IMR-90 (cell line): Measurements from ENCODE around the gene TNS3. TPM values are rescaled to one million over a fixed set of nuclear protein-coding genes. Genes with fewer than 3 reads are reported as not detected.

Experiments
- ATAC-seq: fragments of 200-7000 bp; cut with Tn5 transposase; 2 replicates; pipeline ENCODE4 v1.9.1; 2020; ENCODE audit warnings: low read depth, mild to moderate bottlenecking, moderate library complexity
- BruUV-seq: library from RNA; stranded (reverse); fragments of 400-500 nt; replicated peaks from 2 replicates; lab custom pipeline; 2021; lab: Mats Ljungman, UMichigan
- CTCF ChIA-PET: fragments of 300-600 bp; formaldehyde crosslinking; extraction: SDS; loops from one replicate; lab custom pipeline; 2021; ENCODE audit warnings: antibody characterized with exemption; lab: Yijun Ruan, JAX
- POLR2A ChIA-PET: fragments of 300-600 bp; sonication (Branson Sonifier 250); formaldehyde crosslinking; loops from one replicate; lab custom pipeline; 2022; ENCODE audit warnings: antibody characterized with exemption; ENCODE audit not compliant: unreplicated experiment; lab: Charles Lee
- DNase-seq: peaks from one replicate; pipeline ENCODE4 v3.0.0; 2013
- H2AFZ ChIP-seq: replicated peaks from 2 replicates; pipeline ENCODE3; 2013; ENCODE audit warnings: low read length, mild to moderate bottlenecking; ENCODE audit not compliant: poor library complexity
- H2AK5ac ChIP-seq: 2 replicates; pipeline ENCODE4 v1.6.1; 2013; ENCODE audit warnings: low read depth, low read length, inconsistent platforms
- H2AK9ac ChIP-seq: replicated peaks from 2 replicates; pipeline ENCODE3; 2013; ENCODE audit warnings: mild to moderate bottlenecking, low read depth, low read length, moderate library complexity; ENCODE audit not compliant: poor library complexity
- H2BK120ac ChIP-seq: 2 replicates; pipeline ENCODE4 v1.6.1; 2013; ENCODE audit warnings: low read depth, low read length, inconsistent platforms
- H2BK15ac ChIP-seq: 3 replicates; pipeline ENCODE4 v1.6.1; 2013; ENCODE audit warnings: low read depth, low read length, inconsistent platforms
- H2BK20ac ChIP-seq: 2 replicates; pipeline ENCODE4 v1.6.1; 2013; ENCODE audit warnings: low read depth, mild to moderate bottlenecking, inconsistent platforms, low read length, moderate library complexity
- H2BK5ac ChIP-seq: 2 replicates; pipeline ENCODE4 v1.6.1; 2013; ENCODE audit warnings: mild to moderate bottlenecking, low read depth, low read length, inconsistent platforms; ENCODE audit not compliant: poor library complexity, severe bottlenecking
- H3K14ac ChIP-seq: replicated peaks from 2 replicates; pipeline ENCODE4 v1.6.1; 2013; ENCODE audit warnings: low read depth, low read length, inconsistent platforms
- H3K18ac ChIP-seq: 2 replicates; pipeline ENCODE4 v1.6.1; 2013; ENCODE audit warnings: low read depth, low read length, control low read depth
- H3K23ac ChIP-seq: 2 replicates; pipeline ENCODE4 v1.6.1; 2013; ENCODE audit warnings: low read depth, low read length, inconsistent platforms
- H3K27ac ChIP-seq: 2 replicates; pipeline ENCODE4 v1.5.1; 2013; ENCODE audit warnings: mild to moderate bottlenecking, control low read depth, low read length; ENCODE audit not compliant: insufficient read depth
- H3K27me3 ChIP-seq: 2 replicates; pipeline ENCODE4 v1.6.1; 2013; ENCODE audit warnings: low read length; ENCODE audit not compliant: control insufficient read depth, insufficient read depth
- H3K36me3 ChIP-seq: 2 replicates; pipeline ENCODE4 v1.6.1; 2013; ENCODE audit warnings: low read length, mixed read lengths; ENCODE audit not compliant: control insufficient read depth, insufficient read depth
- H3K4ac ChIP-seq: 2 replicates; pipeline ENCODE4 v1.6.1; 2013; ENCODE audit warnings: low read depth, low read length, inconsistent platforms
- H3K4me1 ChIP-seq: 2 replicates; pipeline ENCODE4 v1.6.1; 2013; ENCODE audit warnings: low read length, mixed read lengths; ENCODE audit not compliant: control insufficient read depth, insufficient read depth
- H3K4me2 ChIP-seq: 2 replicates; pipeline ENCODE4 v1.6.1; 2013; ENCODE audit warnings: low read depth, mild to moderate bottlenecking, control low read depth, low read length, moderate library complexity
- H3K4me3 ChIP-seq: 2 replicates; pipeline ENCODE4 v1.5.1; 2013; ENCODE audit warnings: low read depth, mild to moderate bottlenecking, control low read depth, low read length, moderate library complexity; ENCODE audit not compliant: insufficient read depth
- H3K56ac ChIP-seq: 2 replicates; pipeline ENCODE4 v1.6.1; 2013; ENCODE audit warnings: low read length, inconsistent platforms; ENCODE audit not compliant: insufficient read depth; ENCODE audit errors: extremely low read depth
- H3K79me1 ChIP-seq, 2 experiments: 2 replicates each; pipeline ENCODE4 v1.6.1; 2013; ENCODE audit warnings: low read length in 2 of 2, inconsistent platforms in 1 of 2, low read depth in 1 of 2
- H3K9ac ChIP-seq: 2 replicates; pipeline ENCODE4 v1.6.1; 2013; ENCODE audit warnings: low read depth, low read length, control low read depth
- H3K9me1 ChIP-seq: 2 replicates; pipeline ENCODE4 v1.6.1; 2013; ENCODE audit warnings: low read length, inconsistent platforms; ENCODE audit not compliant: insufficient read depth
- H3K9me3 ChIP-seq: 2 replicates; pipeline ENCODE4 v1.6.1; 2013; ENCODE audit warnings: low read length; ENCODE audit not compliant: control insufficient read depth, insufficient read depth
- H4K20me1 ChIP-seq: 2 replicates; pipeline ENCODE4 v1.6.1; 2013; ENCODE audit warnings: low read length, inconsistent platforms; ENCODE audit not compliant: insufficient read depth
- H4K5ac ChIP-seq: 2 replicates; pipeline ENCODE4 v1.6.1; 2013; ENCODE audit warnings: mild to moderate bottlenecking, low read depth, low read length, control low read depth
- H4K8ac ChIP-seq, 2 experiments: 2 replicates each; pipeline ENCODE4 v1.6.1; 2013; ENCODE audit warnings: low read depth in 2 of 2, low read length in 2 of 2, control low read depth in 1 of 2, inconsistent platforms in 1 of 2
- H4K91ac ChIP-seq: 2 replicates; pipeline ENCODE4 v1.6.1; 2013; ENCODE audit warnings: low read depth, low read length, inconsistent platforms; ENCODE audit not compliant: insufficient read depth
- BHLHE40 ChIP-seq: fragments of 150-350 bp; IDR thresholded peaks from 2 replicates; pipeline ENCODE4 v1.6.1; 2016; ENCODE audit warnings: mild to moderate bottlenecking, low read depth, low read length
- CEBPB ChIP-seq: IDR thresholded peaks from 2 replicates; pipeline ENCODE4 v1.6.1; 2012; ENCODE audit warnings: low read depth, low read length, improper control_type of control experiment
- CHD1 ChIP-seq: IDR thresholded peaks from 2 replicates; pipeline ENCODE4 v1.6.1; 2012; ENCODE audit warnings: low read depth, low read length, improper control_type of control experiment
- CTCF ChIP-seq: conservative IDR thresholded peaks from 2 replicates; pipeline ENCODE4 v1.5.1; 2012; ENCODE audit warnings: mild to moderate bottlenecking, low read depth, low read length, improper control_type of control experiment
- ELK1 ChIP-seq: fragments of 150-350 bp; IDR thresholded peaks from 2 replicates; pipeline ENCODE4 v1.6.1; 2016; ENCODE audit warnings: low read depth, mild to moderate bottlenecking, low read length, moderate library complexity, borderline replicate concordance
- FOS ChIP-seq: fragments of 150-350 bp; IDR thresholded peaks from 2 replicates; pipeline ENCODE4 v1.6.1; 2016; ENCODE audit warnings: low read depth, low read length
- MAFK ChIP-seq: IDR thresholded peaks from 2 replicates; pipeline ENCODE4 v1.6.1; 2012; ENCODE audit warnings: low read depth, low read length, improper control_type of control experiment
- MAZ ChIP-seq: IDR thresholded peaks from 2 replicates; pipeline ENCODE4 v1.6.1; 2012; ENCODE audit warnings: low read depth, mild to moderate bottlenecking, low read length, improper control_type of control experiment, moderate library complexity, borderline replicate concordance
- MXI1 ChIP-seq: IDR thresholded peaks from 2 replicates; pipeline ENCODE4 v1.6.1; 2012; ENCODE audit warnings: low read depth, mild to moderate bottlenecking, low read length, moderate library complexity, borderline replicate concordance
- NFE2L2 ChIP-seq: fragments of 150-350 bp; IDR thresholded peaks from 2 replicates; pipeline ENCODE4 v1.6.1; 2016; ENCODE audit warnings: low read depth, mild to moderate bottlenecking, low read length
- POLR2A ChIP-seq: IDR thresholded peaks from 2 replicates; pipeline ENCODE4 v1.6.1; 2012; ENCODE audit warnings: mild to moderate bottlenecking, low read depth, low read length
- RAD21 ChIP-seq: IDR thresholded peaks from 2 replicates; pipeline ENCODE4 v1.6.1; 2012; ENCODE audit warnings: low read length, improper control_type of control experiment
- RCOR1 ChIP-seq: IDR thresholded peaks from 2 replicates; pipeline ENCODE4 v1.6.1; 2012; ENCODE audit warnings: mild to moderate bottlenecking, low read length, improper control_type of control experiment; ENCODE audit not compliant: insufficient replicate concordance
- RFX5 ChIP-seq: IDR thresholded peaks from 2 replicates; pipeline ENCODE4 v1.8.0; 2012; ENCODE audit warnings: low read depth, mild to moderate bottlenecking, low read length, moderate library complexity
- SMC3 ChIP-seq: fragments of 150-350 bp; IDR thresholded peaks from 2 replicates; pipeline ENCODE4 v1.6.1; 2016; ENCODE audit warnings: low read depth, mild to moderate bottlenecking, antibody characterized with exemption, low read length, moderate library complexity
- USF2 ChIP-seq: fragments of 150-350 bp; IDR thresholded peaks from 2 replicates; pipeline ENCODE4 v1.6.1; 2017; ENCODE audit warnings: mild to moderate bottlenecking, antibody characterized with exemption, low read length, low read depth
- WGBS, 2 experiments: methylation state at CpG; one replicate each; pipeline versions ENCODE4 v1.1.5 to v1.1.7; 2013; ENCODE audit warnings: missing lambda C conversion rate in 2 of 2; ENCODE audit not compliant: insufficient read length in 1 of 2; ENCODE audit errors: extremely low coverage in 2 of 2; 5-methylcytosine and 5-hydroxymethylcytosine counted together
- dilution Hi-C: fragments of 300-500 bp; cut with HindIII; formaldehyde crosslinking; loops from one replicate; pipeline ENCODE4 v1.14.3; 2018; ENCODE audit warnings: low sequenced_read_pairs; ENCODE audit not compliant: unreplicated experiment
- in situ Hi-C: fragments of 300-500 bp; cut with MboI; formaldehyde crosslinking; loops from 3 replicates; pipeline ENCODE4 v1.14.3; 2019; ENCODE audit warnings: low sequenced_read_pairs, inconsistent platforms, mixed read lengths
- intact Hi-C: fragments of 100-400 bp; cut with micrococcal nuclease; formaldehyde crosslinking; loops from 2 replicates; pipeline ENCODE4 v1.10.0; 2022
- polyA plus RNA-seq, 3 experiments: library from polyadenylated mRNA; depleted of rRNA; stranded (reverse); fragments of >200 nt; gene quantifications; 2 replicates each; pipeline ENCODE4 v1.2.3, GENCODE V29; 2012; ENCODE audit warnings: low replicate concordance in 1 of 3
- total RNA-seq: library from RNA; depleted of rRNA; stranded (reverse); fragments of >200 nt; gene quantifications from 2 replicates; pipeline ENCODE4 v1.2.3, GENCODE V29; 2012

The TNS3 gene
- total and polyA plus RNA-seq, 2 of the 4 experiments (the other 2 are of a cell fraction): 64.3 to 79.2 TPM

- CTCF ChIA-PET: no interaction called here
- Histone ChIP-seq H3K9me3 (no peaks in the 10 kb centered on the region), H3K9ac (no peak overlapping the region), H3K23ac (no peak overlapping the region), H3K27me3 (no peaks in the 10 kb centered on the region), H3K4me3 (no peak overlapping the region), H2BK15ac (no peak overlapping the region), H3K4me1 (peaks cover 21% of the 10 kb centered on the region), H3K4ac (no peak overlapping the region), H4K5ac (no peak overlapping the region), H2AK5ac (no peak overlapping the region), H3K56ac (no peak overlapping the region), H2AFZ (peak overlapping the region; percentile 65), H2AK9ac (peak overlapping the region; percentile 68), H4K8ac (no peak overlapping the region; a peak in 1 of 4 replicates), H3K14ac (no peak overlapping the region), H2BK20ac (no peak overlapping the region), H3K27ac (no peak overlapping the region), H3K36me3 (peaks cover 55% of the 10 kb centered on the region), H3K18ac (no peak overlapping the region), H2BK120ac (no peak overlapping the region), H3K9me1 (peaks cover 53% of the 10 kb centered on the region), H4K20me1 (peaks cover 50% of the 10 kb centered on the region; the same call in 1 of the 2 replicates), H4K91ac (no peak overlapping the region), H2BK5ac (no peak overlapping the region), H3K4me2 (no peak overlapping the region), H3K79me1 (peaks cover 32 to 87% of the 10 kb centered on the region in 2 experiments)
- no peak for ATAC-seq
- intact Hi-C loops (no loop called here), in situ Hi-C loops (no loop called here), dilution Hi-C loops (no loop called here)
- no peak for TF ChIP-seq MAZ
- no peak for TF ChIP-seq RFX5
- TF ChIP-seq NFE2L2: no peak
- TF ChIP-seq BHLHE40: no peak
- no peak for TF ChIP-seq MXI1
- TF ChIP-seq USF2: no peak
- no peak for TF ChIP-seq RCOR1
- TF ChIP-seq CEBPB: no peak
- TF ChIP-seq CTCF: no peak
- TF ChIP-seq RAD21: no peak
- no peak for TF ChIP-seq POLR2A
- no peak for TF ChIP-seq MAFK
- TF ChIP-seq FOS: no peak
- TF ChIP-seq SMC3: no peak
- no peak for TF ChIP-seq CHD1
- no peak for TF ChIP-seq ELK1
- POLR2A ChIA-PET: no interaction called here
- BruUV-seq: no TSS peak
- DNase-seq: no peak
- WGBS, 2 experiments: 94% methylated on average over 4 of the region's 5 CpGs; no CpG with 5 or more reads in 1 of the 2 experiments
Measured at GRCh38 chr7:47523401-47523800, 58.5 kb downstream of the TNS3 start.
